Myometrial cell (primary cell): ENCODE measurements around the gene S1PR2. TPM values are rescaled to one million over a fixed set of nuclear protein-coding genes. Genes with fewer than 3 reads are reported as not detected.

Experiments
- total RNA-seq: library from RNA; depleted of rRNA; stranded (reverse); fragments of >200 nt; gene quantifications from 2 replicates; pipeline ENCODE4 v1.2.3, GENCODE V29; 2015

Gene S1PR2, protein sequence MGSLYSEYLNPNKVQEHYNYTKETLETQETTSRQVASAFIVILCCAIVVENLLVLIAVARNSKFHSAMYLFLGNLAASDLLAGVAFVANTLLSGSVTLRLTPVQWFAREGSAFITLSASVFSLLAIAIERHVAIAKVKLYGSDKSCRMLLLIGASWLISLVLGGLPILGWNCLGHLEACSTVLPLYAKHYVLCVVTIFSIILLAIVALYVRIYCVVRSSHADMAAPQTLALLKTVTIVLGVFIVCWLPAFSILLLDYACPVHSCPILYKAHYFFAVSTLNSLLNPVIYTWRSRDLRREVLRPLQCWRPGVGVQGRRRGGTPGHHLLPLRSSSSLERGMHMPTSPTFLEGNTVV
- total RNA-seq: 8.1 and 8.5 TPM in 2 replicates

DNA sequence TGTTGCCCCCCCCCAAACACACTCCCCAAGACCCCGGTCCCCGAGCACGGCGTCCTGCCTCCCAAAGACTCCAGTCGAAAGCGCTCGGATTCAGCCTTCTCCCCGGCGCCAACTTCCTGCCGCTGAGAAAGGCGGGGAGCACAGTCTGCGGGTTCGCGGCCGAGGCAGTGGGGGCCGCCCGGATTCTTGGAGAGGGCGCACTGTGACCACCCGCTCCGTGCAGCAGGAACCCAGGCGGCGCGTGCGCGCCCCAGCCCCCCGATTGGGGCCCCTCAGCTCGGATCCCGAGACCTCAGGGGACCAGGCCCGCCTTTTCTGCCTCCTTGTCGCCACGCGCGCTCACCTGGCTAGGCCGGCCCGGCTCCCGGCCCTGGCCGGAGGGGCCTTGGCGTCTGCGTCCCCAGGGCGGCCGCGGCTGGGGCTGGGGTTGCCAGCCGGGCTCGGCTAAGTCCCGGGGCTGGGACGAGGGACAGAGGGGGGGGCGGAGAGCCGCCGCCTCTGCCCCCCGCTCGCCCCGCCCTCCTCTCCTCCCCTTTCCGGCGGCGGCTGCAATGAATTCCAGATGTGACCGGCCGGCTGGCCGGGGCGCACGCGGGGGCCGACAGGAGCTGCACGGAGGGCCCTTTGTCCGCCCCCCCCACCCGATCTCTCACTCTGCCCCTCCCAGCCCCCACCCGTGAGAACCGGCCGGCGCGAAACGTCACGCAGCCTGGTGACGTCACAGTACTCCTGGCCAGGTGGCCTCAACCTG is at the start of gene S1PR2:
S1PR2 (minus strand) TSS at position 471 of the 751 bp plus-strand sequence. CDS start 6,426 bp downstream, outside the sequence.

DNA sequence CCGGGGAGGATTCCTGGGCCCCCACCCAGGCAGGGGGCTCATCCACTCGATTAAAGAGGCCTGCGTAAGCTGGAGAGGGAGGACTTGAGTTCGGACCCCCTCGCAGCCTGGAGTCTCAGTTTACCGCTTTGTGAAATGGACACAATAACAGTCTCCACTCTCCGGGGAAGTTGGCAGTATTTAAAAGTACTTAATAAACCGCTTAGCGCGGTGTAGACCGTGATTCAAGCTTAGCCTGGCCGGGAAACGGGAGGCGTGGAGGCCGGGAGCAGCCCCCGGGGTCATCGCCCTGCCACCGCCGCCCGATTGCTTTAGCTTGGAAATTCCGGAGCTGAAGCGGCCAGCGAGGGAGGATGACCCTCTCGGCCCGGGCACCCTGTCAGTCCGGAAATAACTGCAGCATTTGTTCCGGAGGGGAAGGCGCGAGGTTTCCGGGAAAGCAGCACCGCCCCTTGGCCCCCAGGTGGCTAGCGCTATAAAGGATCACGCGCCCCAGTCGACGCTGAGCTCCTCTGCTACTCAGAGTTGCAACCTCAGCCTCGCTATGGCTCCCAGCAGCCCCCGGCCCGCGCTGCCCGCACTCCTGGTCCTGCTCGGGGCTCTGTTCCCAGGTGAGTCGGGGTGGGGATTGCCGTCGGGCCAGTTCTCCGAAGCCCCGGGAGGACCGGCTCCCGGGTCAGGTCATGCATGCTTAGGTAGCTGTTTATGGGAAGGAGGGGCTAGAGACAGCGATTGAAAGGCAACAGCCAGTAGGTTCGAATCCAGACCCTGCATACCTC is 39.7 kb upstream of the S1PR2 start, which contains the start of gene ICAM1:
ICAM1 (plus strand) TSS at position 505 of the 779 bp plus-strand sequence; CDS start at position 545, 40 bp downstream.

GRCh38 chr19:10251792-10252694 is 20.9 kb upstream of the S1PR2 start, which contains the start of gene MRPL4:
MRPL4 (plus strand) TSS chr19:10252214; CDS start chr19:10252254, 40 bp downstream.

DNA sequence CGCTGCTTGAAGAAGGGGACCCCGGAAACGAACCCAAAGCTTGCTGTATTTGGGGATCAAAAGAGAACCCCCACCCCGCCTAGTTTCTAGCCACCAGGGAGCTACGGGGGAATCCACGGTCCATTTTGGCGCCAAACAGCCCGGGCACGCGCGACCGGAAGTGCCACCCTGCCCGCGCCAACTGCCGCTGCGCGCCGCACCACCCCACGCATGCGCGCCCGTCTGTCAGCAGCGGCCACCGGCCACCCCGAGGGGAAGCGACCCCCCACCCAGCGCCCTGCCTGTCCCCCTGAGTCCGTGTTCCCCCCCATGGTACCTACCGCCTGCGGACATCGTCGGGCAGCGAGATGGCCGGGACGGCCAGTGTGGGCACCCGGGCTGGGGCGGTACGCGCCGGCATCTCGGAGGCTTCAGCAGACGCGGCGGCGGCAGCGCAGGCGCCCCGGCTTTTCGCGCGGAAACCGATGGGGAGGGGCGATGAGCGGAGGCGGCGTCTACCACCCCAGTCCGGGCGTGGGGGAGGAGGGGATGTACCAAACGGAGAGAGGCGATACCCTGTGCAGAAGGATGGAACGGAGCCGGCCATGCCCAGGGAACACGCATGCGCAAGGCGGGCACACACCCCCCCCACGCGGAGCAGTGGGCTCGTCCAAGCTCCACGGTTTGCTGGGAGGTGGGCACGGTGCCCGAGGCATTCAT is 36.5 kb downstream of the S1PR2 start, which contains the start of gene DNMT1:
DNMT1 (minus strand) TSS at position 454 of the 699 bp plus-strand sequence; CDS start at position 400, 54 bp downstream.

Other genes starting within 250 kb of the S1PR2 start
- 0.29 and 0.53 TPM in 2 replicates for gene COL5A3, start 220.8 kb downstream of the S1PR2 start, total RNA-seq
- not detected in 2 replicates for gene RDH8, start 217.8 kb downstream of the S1PR2 start, total RNA-seq
- 12.1 and 15.3 TPM in 2 replicates for gene SHFL, start 145.0 kb downstream of the S1PR2 start, total RNA-seq
- not detected in 2 replicates for gene ANGPTL6, start 128.7 kb downstream of the S1PR2 start, total RNA-seq
- 26.5 and 30.5 TPM in 2 replicates for gene PPAN, start 125.0 kb downstream of the S1PR2 start, total RNA-seq
- under 0.01 and 4.6 TPM in 2 replicates for gene P2RY11, start 119.6 kb downstream of the S1PR2 start, total RNA-seq
- 299 and 319 TPM in 2 replicates for gene EIF3G, start 111.4 kb downstream of the S1PR2 start, total RNA-seq
- 81.2 and 82.7 TPM in 2 replicates for gene DNMT1, start 36.4 kb downstream of the S1PR2 start, total RNA-seq
- 140 and 145 TPM in 2 replicates for gene MRPL4, start 20.9 kb upstream of the S1PR2 start, total RNA-seq
- gene ICAM1, start 39.8 kb upstream of the S1PR2 start, total RNA-seq: 45.0 and 59.4 TPM in 2 replicates
- 1.6 and 4.0 TPM in 2 replicates for gene ICAM4, start 55.6 kb upstream of the S1PR2 start, total RNA-seq
- 4.3 and 8.4 TPM in 2 replicates for gene ICAM5, start 58.6 kb upstream of the S1PR2 start, total RNA-seq
- gene ZGLP1, start 78.5 kb upstream of the S1PR2 start, total RNA-seq: 0.53 and 0.58 TPM in 2 replicates
- 31.7 and 53.9 TPM in 2 replicates for gene FDX2, start 84.7 kb upstream of the S1PR2 start, total RNA-seq
- gene RAVER1, start 102.2 kb upstream of the S1PR2 start, total RNA-seq: 22.0 and 23.4 TPM in 2 replicates
- 12.1 and 33.2 TPM in 2 replicates for gene ICAM3, start 108.3 kb upstream of the S1PR2 start, total RNA-seq
- gene TYK2, start 149.2 kb upstream of the S1PR2 start, total RNA-seq: 96.1 and 133 TPM in 2 replicates
- gene CDC37, start 172.2 kb upstream of the S1PR2 start, total RNA-seq: 278 and 292 TPM in 2 replicates
- gene PDE4A, start 189.2 kb upstream of the S1PR2 start, total RNA-seq: 4.3 and 5.8 TPM in 2 replicates